H1 (cell line): Measurements from ENCODE around the gene KCNJ16. TPM values are rescaled to one million over a fixed set of nuclear protein-coding genes. Genes with fewer than 3 reads are reported as not detected.

Experiments used
- CTCF ChIA-PET: fragments of 300-600 bp; sonication (Branson Sonifier 250); formaldehyde crosslinking; loops from one replicate; lab custom pipeline; 2021; ENCODE audit not compliant: partially characterized antibody; lab: Charles Lee
- POLR2A ChIA-PET: fragments of 300-600 bp; sonication (Branson Sonifier 250); formaldehyde crosslinking; loops from one replicate; lab custom pipeline; 2021; ENCODE audit warnings: inconsistent platforms; ENCODE audit not compliant: partially characterized antibody; lab: Charles Lee
- DNase-seq, 2 experiments: peaks; one replicate each; pipeline versions ENCODE4 v3.0.0 to v3.0.0-alpha.2; 2010 to 2022; ENCODE audit warnings: low spot score in 2 of 2, low read depth in 1 of 2, mixed read lengths in 1 of 2
- FAIRE-seq: peaks from 2 replicates; lab custom pipeline; 2011; peaks lifted over from hg19 to GRCh38; lab: Jason Lieb, UNC
- H2AFZ ChIP-seq: 2 replicates; pipeline ENCODE4 v1.8.1; 2012; ENCODE audit warnings: low read length, inconsistent platforms
- H2AK5ac ChIP-seq: 2 replicates; pipeline ENCODE4 v1.6.1; 2013; ENCODE audit warnings: low read depth, low read length
- H2BK120ac ChIP-seq: replicated peaks from 2 replicates; pipeline ENCODE3; 2013; ENCODE audit warnings: low read depth, low read length, inconsistent platforms
- H2BK12ac ChIP-seq: 2 replicates; pipeline ENCODE4 v1.6.1; 2013; ENCODE audit warnings: low read depth, low read length
- H2BK15ac ChIP-seq: 2 replicates; pipeline ENCODE4 v1.6.1; 2013; ENCODE audit warnings: low read length
- H2BK20ac ChIP-seq: 2 replicates; pipeline ENCODE4 v1.6.1; 2013; ENCODE audit warnings: low read length
- H2BK5ac ChIP-seq: 2 replicates; pipeline ENCODE4 v1.6.1; 2013; ENCODE audit warnings: low read depth, low read length
- H3K14ac ChIP-seq: 2 replicates; pipeline ENCODE4 v1.6.1; 2013; ENCODE audit warnings: inconsistent platforms; ENCODE audit not compliant: insufficient read length
- H3K18ac ChIP-seq: 2 replicates; pipeline ENCODE4 v1.6.1; 2013; ENCODE audit warnings: low read length; ENCODE audit errors: extremely low read depth
- H3K23ac ChIP-seq: 2 replicates; pipeline ENCODE4 v1.6.1; 2013; ENCODE audit warnings: inconsistent platforms; ENCODE audit not compliant: insufficient read length
- H3K23me2 ChIP-seq: 2 replicates; pipeline ENCODE4 v1.6.1; 2013; ENCODE audit warnings: low read depth, low read length
- H3K27ac ChIP-seq: 2 replicates; pipeline ENCODE4 v1.6.1; 2011; ENCODE audit warnings: low read depth, low read length, inconsistent platforms
- H3K27me3 ChIP-seq, 4 experiments: replicated peaks in 1 of 4; 1 replicate in 1 of 4; 2 replicates in 3 of 4; pipeline versions ENCODE4 v1.6.1 to v1.8.1; 2011 to 2013; ENCODE audit warnings: low read length in 3 of 4, mild to moderate bottlenecking in 3 of 4, inconsistent platforms in 2 of 4, mixed read lengths in 2 of 4, moderate library complexity in 1 of 4; ENCODE audit not compliant: control insufficient read depth in 3 of 4, insufficient read depth in 3 of 4; ENCODE audit errors: extremely low read depth in 1 of 4
- H3K36me3 ChIP-seq, 4 experiments: 2 replicates each; pipeline versions ENCODE4 v1.6.1 to v1.8.1; 2011 to 2013; ENCODE audit warnings: mild to moderate bottlenecking in 4 of 4, low read length in 3 of 4, moderate library complexity in 2 of 4, control low read depth in 1 of 4, inconsistent platforms in 1 of 4; ENCODE audit not compliant: insufficient read depth in 4 of 4, control insufficient read depth in 2 of 4
- H3K4ac ChIP-seq: replicated peaks from 2 replicates; pipeline ENCODE3; 2013; ENCODE audit warnings: low read length, low read depth, mixed read lengths, inconsistent platforms; ENCODE audit not compliant: insufficient read length
- H3K4me1 ChIP-seq, 4 experiments: replicated peaks in 1 of 4; 1 replicate in 1 of 4; 2 replicates in 3 of 4; pipeline versions ENCODE4 v1.6.1 to v1.8.1; 2011 to 2013; ENCODE audit warnings: low read length in 3 of 4, inconsistent platforms in 2 of 4, mixed read lengths in 1 of 4; ENCODE audit not compliant: insufficient read depth in 4 of 4, control insufficient read depth in 3 of 4
- H3K4me2 ChIP-seq, 2 experiments: 2 replicates each; pipeline versions ENCODE4 v1.6.1 to v1.8.1; 2011 to 2013; ENCODE audit warnings: low read depth in 2 of 2, low read length in 2 of 2, control low read depth in 1 of 2, inconsistent platforms in 1 of 2, mild to moderate bottlenecking in 1 of 2; ENCODE audit not compliant: insufficient read depth in 1 of 2
- H3K4me3 ChIP-seq, 4 experiments: fragments of 200-600, 300-600 bp in 1 of 4; sonication (generic), shearing (Covaris generic), sonication (Bioruptor Twin) in 1 of 4; 2 replicates each; pipeline versions ENCODE4 v1.5.1 to v1.8.1; 2011 to 2016; ENCODE audit warnings: low read length in 4 of 4, low read depth in 3 of 4, control low read depth in 2 of 4, inconsistent platforms in 2 of 4, mild to moderate bottlenecking in 2 of 4, mixed read lengths in 1 of 4, moderate library complexity in 1 of 4; ENCODE audit not compliant: insufficient read depth in 2 of 4; ENCODE audit errors: extremely low read depth in 1 of 4
- H3K56ac ChIP-seq: replicated peaks from 2 replicates; pipeline ENCODE3; 2013; ENCODE audit warnings: low read depth, mild to moderate bottlenecking, mixed read lengths, low read length, inconsistent platforms; ENCODE audit not compliant: insufficient read length
- H3K79me1 ChIP-seq: 2 replicates; pipeline ENCODE4 v1.6.1; 2013; ENCODE audit warnings: low read depth, low read length, control low read depth
- H3K79me2 ChIP-seq, 2 experiments: 2 replicates each; pipeline versions ENCODE4 v1.6.1 to v1.8.1; 2012 to 2013; ENCODE audit warnings: low read length in 2 of 2, mild to moderate bottlenecking in 2 of 2, inconsistent platforms in 1 of 2; ENCODE audit not compliant: insufficient read depth in 2 of 2, control insufficient read depth in 1 of 2
- H3K9ac ChIP-seq, 4 experiments: replicated peaks in 1 of 4; 1 replicate in 1 of 4; 2 replicates in 3 of 4; pipeline versions ENCODE4 v1.6.1 to v1.8.1; 2011 to 2013; ENCODE audit warnings: low read depth in 3 of 4, low read length in 3 of 4, control low read depth in 2 of 4, mild to moderate bottlenecking in 2 of 4, moderate library complexity in 2 of 4, inconsistent platforms in 1 of 4; ENCODE audit errors: extremely low read depth in 1 of 4
- H3K9me3 ChIP-seq, 2 experiments: 2 replicates each; pipeline versions ENCODE4 v1.6.1 to v1.8.1; 2012 to 2013; ENCODE audit warnings: mild to moderate bottlenecking in 2 of 2, moderate library complexity in 2 of 2, control low read depth in 1 of 2, inconsistent platforms in 1 of 2, low read depth in 1 of 2, low read length in 1 of 2, mixed read lengths in 1 of 2; ENCODE audit not compliant: insufficient read depth in 2 of 2
- H4K20me1 ChIP-seq, 2 experiments: replicated peaks in 1 of 2; 2 replicates each; pipeline versions ENCODE3 to v1.8.1; 2011 to 2013; ENCODE audit warnings: inconsistent platforms in 2 of 2, low read length in 2 of 2, mild to moderate bottlenecking in 1 of 2; ENCODE audit not compliant: insufficient read depth in 2 of 2, control insufficient read depth in 1 of 2
- H4K5ac ChIP-seq: 2 replicates; pipeline ENCODE4 v1.6.1; 2013; ENCODE audit warnings: low read length, low read depth, mixed read lengths, inconsistent platforms; ENCODE audit not compliant: insufficient read length
- H4K8ac ChIP-seq: 2 replicates; pipeline ENCODE4 v1.8.0; 2013; ENCODE audit warnings: mild to moderate bottlenecking, moderate library complexity, low read length, inconsistent platforms; ENCODE audit not compliant: insufficient read depth; ENCODE audit errors: extremely low read depth
- H4K91ac ChIP-seq: replicated peaks from 2 replicates; pipeline ENCODE3; 2013; ENCODE audit warnings: low read length, mixed read lengths, inconsistent platforms; ENCODE audit not compliant: insufficient read length
- BCL11A ChIP-seq, 2 experiments: IDR thresholded peaks; one replicate each; pipeline ENCODE4 v1.6.1; 2011; ENCODE audit warnings: low read depth in 2 of 2, low read length in 2 of 2, mild to moderate bottlenecking in 2 of 2
- EZH2 ChIP-seq: fragments of 200-600 bp; sonication (generic); IDR thresholded peaks from 2 replicates; pipeline ENCODE4 v1.7.1; 2012; ENCODE audit warnings: low read depth, mild to moderate bottlenecking, moderate library complexity, low read length, inconsistent platforms; ENCODE audit not compliant: severe bottlenecking
- FOSL1 ChIP-seq: IDR thresholded peaks from 2 replicates; pipeline ENCODE4 v1.6.1; 2011; ENCODE audit warnings: mild to moderate bottlenecking, low read depth, low read length, moderate library complexity; ENCODE audit not compliant: insufficient read depth
- GTF2F1 ChIP-seq: IDR thresholded peaks from 2 replicates; pipeline ENCODE4 v1.6.1; 2012; ENCODE audit warnings: low read depth, low read length, improper control_type of control experiment, borderline replicate concordance
- HDAC2 ChIP-seq, 2 experiments: fragments of 300-600 bp in 1 of 2; sonication (generic) in 1 of 2; IDR thresholded peaks; 2 replicates each; pipeline ENCODE4 v1.6.1; 2011 to 2012; ENCODE audit warnings: low read depth in 2 of 2, low read length in 2 of 2, mild to moderate bottlenecking in 2 of 2, moderate library complexity in 2 of 2, borderline replicate concordance in 1 of 2, inconsistent platforms in 1 of 2
- JUN ChIP-seq: IDR thresholded peaks from 2 replicates; pipeline ENCODE4 v1.6.1; 2011; ENCODE audit warnings: low read depth, mild to moderate bottlenecking, improper control_type of control experiment, low read length
- KDM4A ChIP-seq: IDR thresholded peaks from one replicate; pipeline ENCODE4 v1.7.1; 2012; ENCODE audit warnings: low read depth, mild to moderate bottlenecking, moderate library complexity, low read length, inconsistent platforms; ENCODE audit not compliant: severe bottlenecking
- KDM5A ChIP-seq: fragments of 200-600 bp; IDR thresholded peaks from 2 replicates; pipeline ENCODE4 v1.7.1; 2012; ENCODE audit warnings: mild to moderate bottlenecking, low read length, inconsistent platforms, mixed read lengths
- POU5F1 ChIP-seq: IDR thresholded peaks from 2 replicates; pipeline ENCODE4 v1.6.1; 2011; ENCODE audit warnings: low read depth, mild to moderate bottlenecking, low read length, moderate library complexity
- SAP30 ChIP-seq: fragments of 300-600 bp; sonication (generic); IDR thresholded peaks from 2 replicates; pipeline ENCODE4 v1.7.1; 2012; ENCODE audit warnings: low read length, moderate library complexity, mild to moderate bottlenecking, inconsistent platforms; ENCODE audit not compliant: insufficient read depth, insufficient replicate concordance
- SIRT6 ChIP-seq: IDR thresholded peaks from one replicate; pipeline ENCODE4 v1.7.1; 2012; ENCODE audit warnings: low read length, inconsistent platforms
- TBP ChIP-seq: IDR thresholded peaks from 2 replicates; pipeline ENCODE4 v1.6.1; 2011; ENCODE audit warnings: low read depth, low read length, improper control_type of control experiment
- WGBS, 2 experiments: shearing (Covaris generic) in 1 of 2; methylation state at CpG; one replicate each; pipeline versions ENCODE4 v1.1.6 to v1.1.7; 2013 to 2015; ENCODE audit warnings: low lambda C conversion rate in 2 of 2, mixed read lengths in 2 of 2, inconsistent platforms in 1 of 2, low coverage in 1 of 2, missing lambda C conversion rate in 1 of 2; ENCODE audit not compliant: insufficient replicate concordance in 2 of 2, insufficient coverage in 1 of 2, insufficient read length in 1 of 2; ENCODE audit errors: extremely low coverage in 1 of 2, missing lambda C conversion rate in 1 of 2; 5-methylcytosine and 5-hydroxymethylcytosine counted together
- polyA plus RNA-seq, 7 experiments: library from polyadenylated mRNA; depleted of rRNA in 3 of 7; stranded (reverse) in 5 of 7; unstranded in 2 of 7; fragments of >200 nt in 5 of 7; fragments of 200-250 nt in 2 of 7; gene quantifications; 1 replicate in 5 of 7; 2 replicates in 1 of 7; 4 replicates in 1 of 7; pipeline versions ENCODE4 v1.2.1 to v1.2.3, GENCODE V29; 2011 to 2013; ENCODE audit warnings: missing spikeins in 2 of 7, mixed read lengths in 2 of 7
- total RNA-seq: library from RNA; stranded (reverse); fragmentation: NEBNext Ultra II Directional; extraction: Animal tissue kit (Norgen Biotek cat#: 25700); gene quantifications from 2 replicates; pipeline ENCODE4 v1.2.1, GENCODE V29; 2021
- TF ChIP-seq, protein P1 (sequence below): IDR thresholded peaks from 2 replicates; pipeline ENCODE4 v1.6.1; 2012; ENCODE audit warnings: inconsistent platforms

Gene KCNJ16
- total and polyA plus RNA-seq, 2 of the 8 experiments (the other 6 are each of a cell fraction or from before 2014, with no cell fraction given) = not detected

DNA sequence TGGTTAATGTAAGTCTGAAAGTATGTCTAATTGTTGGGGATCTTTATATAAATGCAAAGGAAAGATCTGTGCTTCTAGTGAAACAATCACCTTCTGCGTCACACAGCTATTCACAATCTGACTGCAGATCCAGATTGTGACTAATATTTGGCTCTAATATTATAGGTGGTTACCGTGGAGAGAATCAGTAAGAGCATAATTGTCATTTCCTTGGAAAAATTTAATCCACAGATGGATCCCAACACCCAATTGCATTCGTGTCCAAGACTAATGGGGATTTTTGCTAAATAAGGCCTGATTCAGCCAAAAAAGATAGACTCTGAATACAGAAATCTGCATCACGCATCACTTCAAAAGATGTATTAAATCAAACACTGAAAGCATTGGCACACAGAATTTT is 91.6 kb downstream of the KCNJ16 start:
- TF ChIP-seq SIRT6 (no peak), GTF2F1 (no peak), BCL11A (IDR thresholded peaks at IDR 0.05; ENCODE audit: low read depth in 2 of 2, low read length in 2 of 2) (no peak), TBP (no peak), KDM4A (no peak), POU5F1 (no peak), JUN (no peak), KDM5A (no peak), EZH2 (no peak), FOSL1 (no peak), SAP30 (no peak), HDAC2 (IDR thresholded peaks at IDR 0.05; ENCODE audit: borderline replicate concordance in 1 of 2, low read depth in 2 of 2, low read length in 2 of 2) (no peak)
- TF ChIP-seq, protein P1, sequence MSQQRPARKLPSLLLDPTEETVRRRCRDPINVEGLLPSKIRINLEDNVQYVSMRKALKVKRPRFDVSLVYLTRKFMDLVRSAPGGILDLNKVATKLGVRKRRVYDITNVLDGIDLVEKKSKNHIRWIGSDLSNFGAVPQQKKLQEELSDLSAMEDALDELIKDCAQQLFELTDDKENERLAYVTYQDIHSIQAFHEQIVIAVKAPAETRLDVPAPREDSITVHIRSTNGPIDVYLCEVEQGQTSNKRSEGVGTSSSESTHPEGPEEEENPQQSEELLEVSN = no peak
- Histone ChIP-seq H3K4me3 (no peak overlapping the region), H3K79me2 (no peaks in the 10 kb centered on the region), H3K27me3 (peaks cover 0 to 29% (median 13%) of the 10 kb centered on the region in 4 experiments; a peak in 5 of 7 replicates), H2AK5ac (no peak overlapping the region), H3K4me2 (no peak overlapping the region), H2BK12ac (no peak overlapping the region), H3K14ac (no peak overlapping the region), H4K20me1 (no peaks in the 10 kb centered on the region), H3K27ac (no peak overlapping the region), H3K79me1 (no peaks in the 10 kb centered on the region), H2BK120ac (no peak overlapping the region), H2AFZ (no peak overlapping the region), H2BK20ac (no peak overlapping the region), H2BK5ac (no peak overlapping the region), H4K8ac (no peak overlapping the region), H2BK15ac (no peak overlapping the region), H3K18ac (no peak overlapping the region), H3K4ac (no peak overlapping the region), H4K5ac (no peak overlapping the region), H3K56ac (no peak overlapping the region), H4K91ac (no peak overlapping the region), H3K23me2 (peaks cover 15% of the 10 kb centered on the region), H3K36me3 (no peaks in the 10 kb centered on the region), H3K9me3 (no peaks in the 10 kb centered on the region), H3K23ac (no peak overlapping the region), H3K9ac (no peak overlapping the region), H3K4me1 (no peaks in the 10 kb centered on the region; a peak in 2 of 7 replicates)
- CTCF ChIA-PET = interaction anchor here (0.8 to 2.5 kb wide), 8 partner anchors 10 to 754 kb away, joined by 3 to 13 read pairs (median 4); no protein-coding TSS in a partner anchor
- no peak for FAIRE-seq
- 93% methylated on average over 4 of the region's 4 CpGs; no CpG with 5 or more reads in 1 of the 2 experiments for WGBS, 2 experiments
- POLR2A ChIA-PET = no interaction called here
- no peak for DNase-seq
